HG03354 (cell line): ENCODE measurements around the gene SOD2.
"Not testable (repeated sequence)": the region's sequence is repeated elsewhere in the genome, so short reads cannot be mapped to it uniquely, and the experiment has no call there.

Experiments
- ATAC-seq: cut with Tn5 transposase; IDR thresholded peaks from one replicate; pipeline ENCODE4 v1.9.1; 2021; ENCODE audit warnings: mild to moderate bottlenecking; ENCODE audit not compliant: unreplicated experiment, poor library complexity, severe bottlenecking

The SOD2 gene

DNA sequence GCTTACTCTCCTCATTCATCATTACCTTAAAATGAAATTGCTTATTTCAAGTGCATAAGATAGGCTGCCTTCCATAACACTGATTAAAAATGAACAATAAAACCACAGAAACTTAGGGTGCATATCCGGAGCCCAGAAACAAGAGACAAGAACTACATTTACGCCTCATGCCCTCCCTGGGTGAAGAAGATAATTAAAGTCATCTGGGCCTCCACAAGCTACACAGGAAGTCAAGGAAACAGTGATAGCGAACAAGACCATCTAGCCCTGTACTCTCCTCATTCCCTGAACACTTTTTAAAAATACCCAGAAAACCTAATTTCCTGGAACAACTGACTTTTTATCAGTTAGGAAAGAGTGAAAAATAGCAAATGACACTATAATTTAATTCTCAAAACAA lies 6.3 kb downstream of the SOD2 start:
- no peak for ATAC-seq

DNA sequence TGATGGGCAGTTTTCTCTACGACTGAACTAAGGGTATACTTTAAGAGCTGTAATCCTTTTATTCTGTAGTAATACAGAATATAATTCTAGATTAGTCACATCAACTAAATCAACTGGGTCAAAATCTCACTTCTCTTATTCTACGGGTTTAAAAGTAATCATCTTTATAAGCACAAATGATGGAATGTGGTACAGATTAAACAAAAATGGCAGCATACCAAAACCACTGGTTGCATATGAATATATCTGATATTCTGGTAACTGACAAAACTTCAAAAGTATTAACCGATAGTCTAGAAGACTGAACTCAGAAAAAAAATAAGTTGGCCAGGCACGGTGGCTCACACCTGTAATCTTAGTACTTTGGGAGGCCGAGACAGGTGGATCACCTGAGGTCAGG lies 7.0 kb downstream of the SOD2 start:
- ATAC-seq = no peak

DNA sequence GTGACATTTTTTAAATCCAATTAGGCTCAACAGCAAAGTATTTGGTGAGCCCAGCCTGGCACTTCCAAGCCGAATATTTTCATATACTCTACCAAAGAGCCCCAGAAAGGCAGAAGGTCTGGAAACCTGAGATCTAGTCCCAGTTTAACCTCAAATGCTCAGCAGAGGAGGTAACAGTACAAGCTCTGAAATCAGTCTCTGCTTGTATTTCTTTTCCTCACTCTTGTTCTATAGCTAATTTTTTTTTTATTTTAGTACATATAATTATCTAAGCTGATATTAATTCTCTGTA lies 9.1 kb downstream of the SOD2 start:
- no peak for ATAC-seq

DNA sequence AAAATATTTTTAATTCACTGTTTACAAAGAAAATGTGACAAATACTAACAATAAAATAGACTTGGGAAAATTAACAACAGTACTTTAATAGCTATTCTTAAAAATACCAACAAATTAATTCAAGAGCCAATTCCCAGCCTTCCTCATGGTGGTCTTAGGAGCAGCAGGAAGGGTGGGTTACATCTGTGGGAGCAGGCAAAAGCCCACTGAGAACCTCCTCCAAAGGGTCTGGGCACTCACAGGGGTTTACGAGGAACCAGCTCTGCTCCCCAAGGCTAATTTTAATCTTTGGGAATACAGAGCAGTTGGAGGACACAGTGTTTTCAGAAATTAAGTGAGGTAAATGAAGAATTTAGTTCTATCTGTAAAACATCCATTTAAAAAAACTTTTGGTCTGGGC lies 10.2 kb downstream of the SOD2 start:
- ATAC-seq = no peak

DNA sequence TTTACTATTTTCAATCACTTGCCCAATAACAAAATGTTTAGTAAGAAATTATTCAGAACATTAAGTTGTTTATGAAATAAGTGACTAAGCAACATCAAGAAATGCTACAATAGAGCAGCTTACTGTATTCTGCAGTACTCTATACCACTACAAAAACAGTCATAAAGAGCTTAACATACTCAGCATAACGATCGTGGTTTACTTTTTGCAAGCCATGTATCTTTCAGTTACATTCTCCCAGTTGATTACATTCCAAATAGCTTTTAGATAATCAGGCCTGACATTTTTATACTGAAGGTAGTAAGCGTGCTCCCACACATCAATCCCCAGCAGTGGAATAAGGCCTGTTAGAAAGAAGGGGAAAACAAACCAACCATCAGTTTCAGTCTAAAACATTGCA lies 10.7 kb downstream of the SOD2 start:
- ATAC-seq = no peak

DNA sequence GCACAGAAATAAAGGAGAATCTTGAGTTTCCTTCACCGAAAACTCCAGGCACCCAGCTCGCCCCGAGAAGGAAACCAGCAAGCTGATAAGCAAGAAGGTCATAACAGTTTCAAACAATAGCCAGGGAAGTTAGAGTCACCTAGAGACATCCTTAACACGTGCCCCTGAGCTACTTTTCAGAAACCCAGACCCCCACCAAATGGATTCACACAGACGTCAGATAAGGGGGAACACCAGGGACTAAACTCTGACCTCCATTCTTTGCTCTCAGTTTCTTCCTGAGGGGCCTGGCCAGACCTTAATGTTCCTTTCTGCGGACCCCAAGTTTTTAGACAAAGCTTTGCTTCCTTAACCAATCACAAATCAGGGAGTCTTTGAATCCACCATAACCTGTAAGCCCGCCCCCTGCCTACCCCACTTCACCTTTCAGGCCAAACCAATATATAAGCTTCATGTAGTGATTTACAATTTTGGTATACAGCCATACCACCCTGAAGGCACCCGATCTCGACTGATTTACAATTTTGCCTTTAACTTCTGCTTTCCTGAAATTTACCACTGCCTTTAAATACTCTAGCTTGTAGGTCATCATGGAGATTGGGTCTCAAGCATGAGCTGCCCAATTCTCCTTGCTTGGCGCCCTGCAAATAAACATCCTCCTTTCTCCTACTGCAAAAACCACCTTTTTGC lies 11.7 kb downstream of the SOD2 start:
- no peak for ATAC-seq

DNA sequence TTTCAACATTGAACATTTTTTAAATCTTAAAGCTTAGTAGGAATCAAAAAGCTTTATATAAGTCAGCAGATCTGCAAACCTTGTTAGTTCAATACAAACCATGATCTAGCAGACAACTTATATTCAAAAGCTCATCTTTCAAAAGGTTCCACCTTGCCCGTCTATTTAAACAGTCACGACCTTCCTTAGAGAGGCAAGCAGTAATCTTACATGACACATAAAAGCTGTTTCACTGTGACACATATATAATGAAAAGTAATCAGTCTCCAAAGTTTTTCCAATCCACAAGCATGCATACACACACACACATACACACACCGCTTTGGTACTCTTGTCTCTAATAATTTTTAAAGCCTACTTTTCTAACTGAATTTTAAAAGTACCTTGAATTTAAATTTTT lies 12.9 kb downstream of the SOD2 start:
- ATAC-seq = no peak

DNA sequence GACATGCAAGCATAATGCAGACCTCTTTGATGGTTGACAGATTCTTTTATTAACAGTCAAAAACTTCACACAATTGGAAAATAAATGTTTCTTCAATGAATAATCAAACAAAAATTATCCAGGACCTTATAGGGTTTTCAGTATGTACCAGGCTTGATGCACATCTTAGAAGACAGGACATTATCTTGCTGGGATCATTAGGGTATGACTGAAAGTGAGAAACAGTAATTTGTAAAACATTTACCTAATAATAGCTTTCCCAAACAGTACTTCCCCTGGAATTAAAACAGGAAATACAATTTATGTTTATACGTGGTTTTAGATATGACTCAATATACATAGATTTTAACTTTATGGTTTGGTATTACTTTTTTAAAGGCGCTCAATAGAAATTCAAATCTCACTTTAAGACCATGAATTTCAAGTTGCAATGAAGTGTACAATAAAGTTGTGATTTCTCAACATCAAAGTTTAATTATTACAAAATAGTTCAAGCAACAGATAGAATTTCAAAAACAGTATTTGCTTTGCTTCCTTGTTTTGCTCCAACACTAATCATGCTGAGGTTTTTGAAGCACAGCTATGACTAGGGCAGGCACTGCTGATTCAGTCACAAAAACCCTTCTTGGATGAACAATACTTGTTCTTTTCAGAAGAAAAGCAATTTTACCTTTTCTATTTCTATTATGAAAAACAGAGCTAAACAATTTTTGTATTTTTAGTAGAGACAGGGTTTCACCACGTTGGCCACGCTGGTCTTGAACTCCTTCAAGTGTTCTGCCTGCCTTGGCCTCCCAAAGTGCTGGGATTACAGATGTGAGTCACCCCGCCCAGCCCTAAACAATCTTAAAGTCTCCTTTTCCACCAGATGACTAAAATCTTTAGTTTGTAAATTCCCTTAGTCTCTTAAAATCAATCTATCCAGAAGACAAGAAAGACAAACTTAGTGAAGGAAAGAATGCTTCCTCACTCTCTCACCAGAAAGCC lies 13.7 kb downstream of the SOD2 start:
- peak; percentile 51 for ATAC-seq

DNA sequence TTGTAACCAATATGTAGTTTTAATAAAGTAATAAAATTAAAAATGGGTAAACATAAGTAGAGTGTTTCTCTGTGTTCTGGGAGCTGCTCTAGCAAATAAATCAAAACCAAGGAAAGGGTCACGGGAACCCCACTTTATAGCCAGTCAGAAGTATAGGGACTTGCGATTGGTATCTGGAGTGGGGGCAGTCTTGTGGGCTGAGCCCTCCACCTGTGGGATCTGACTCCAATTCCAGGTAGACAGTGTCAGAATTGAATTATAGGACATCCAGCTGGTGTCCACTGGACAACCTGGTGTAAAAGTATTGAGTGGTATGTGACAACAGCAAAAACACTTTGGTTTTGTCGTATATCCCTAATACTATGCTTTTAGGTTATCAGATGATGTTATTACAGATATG lies 14.5 kb downstream of the SOD2 start:
- no peak for ATAC-seq

DNA sequence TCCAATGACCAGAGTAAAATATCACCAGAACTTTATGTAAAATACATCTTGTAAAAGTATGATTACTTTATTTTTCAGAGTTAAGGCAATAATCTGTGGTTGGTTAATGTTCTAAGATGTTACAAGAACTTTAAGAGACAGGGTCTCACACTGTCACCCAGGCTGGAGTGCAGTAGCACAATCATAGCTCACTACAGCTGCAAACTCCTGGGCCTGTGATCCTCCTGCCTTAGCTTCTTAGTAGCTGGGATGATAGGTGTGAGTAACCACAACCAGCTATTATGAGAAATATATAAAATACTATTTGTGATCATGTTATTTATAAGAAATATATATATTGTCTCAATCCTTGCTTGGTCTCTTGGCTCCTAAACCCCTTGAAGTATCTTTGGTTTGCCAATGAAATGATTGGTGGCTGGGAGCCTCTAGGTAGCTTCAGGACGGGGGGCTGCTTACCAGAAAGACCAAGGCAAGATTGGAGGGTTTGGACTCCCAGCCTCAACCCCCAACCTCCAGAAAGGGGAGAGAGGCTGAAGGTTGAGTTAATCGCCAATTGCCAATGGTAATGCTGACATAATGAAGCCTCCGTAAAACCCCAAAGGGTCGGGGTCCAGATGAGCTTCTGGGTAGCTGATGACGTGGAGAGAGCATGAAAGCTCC lies 15.4 kb downstream of the SOD2 start:
- no peak for ATAC-seq

DNA sequence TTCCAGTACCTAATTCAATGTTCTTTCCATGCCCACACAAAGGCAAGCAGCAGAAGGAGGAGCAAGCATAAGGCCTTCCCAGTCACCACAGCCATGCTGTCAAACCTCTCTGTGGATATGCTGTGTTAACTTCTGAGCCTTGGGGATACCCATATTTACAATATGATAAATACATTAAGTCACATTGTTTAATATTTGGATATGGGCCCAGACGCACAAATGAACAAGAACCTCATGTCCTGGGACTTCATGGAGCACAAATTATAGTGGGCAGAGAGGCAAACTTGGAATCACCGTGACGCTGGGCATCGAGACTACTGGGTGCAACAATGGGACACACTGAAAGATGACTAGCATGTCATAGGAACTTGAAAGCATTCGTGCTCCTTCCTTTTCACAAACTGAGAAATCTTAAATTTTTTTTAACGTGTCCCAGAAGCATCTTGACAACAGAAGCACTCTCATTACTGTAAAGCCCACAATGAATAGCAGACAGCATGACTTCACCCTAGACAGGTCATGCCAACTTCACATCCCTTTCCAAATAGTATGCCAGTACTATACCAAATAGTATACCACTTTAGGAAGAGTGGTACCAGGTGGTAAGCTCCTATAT lies 16.0 kb downstream of the SOD2 start:
- no peak for ATAC-seq

DNA sequence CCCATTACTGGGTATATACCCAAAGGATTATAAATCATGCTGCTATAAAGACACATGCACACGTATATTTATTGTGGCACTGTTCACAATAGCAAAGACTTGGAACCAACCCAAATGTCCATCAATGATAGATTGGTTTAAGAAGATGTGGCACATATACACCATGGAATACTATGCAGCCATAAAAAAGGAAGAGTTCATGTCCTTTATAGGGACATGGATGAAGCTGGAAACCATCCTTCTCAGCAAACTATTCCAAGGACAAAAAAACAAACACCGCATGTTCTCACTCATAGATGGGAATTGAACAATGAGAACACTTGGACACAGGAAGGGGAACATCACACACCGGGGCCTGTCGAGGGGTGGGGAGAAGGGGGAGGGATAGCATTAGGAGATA lies 16.8 kb downstream of the SOD2 start:
- not testable (repeated sequence) for ATAC-seq

DNA sequence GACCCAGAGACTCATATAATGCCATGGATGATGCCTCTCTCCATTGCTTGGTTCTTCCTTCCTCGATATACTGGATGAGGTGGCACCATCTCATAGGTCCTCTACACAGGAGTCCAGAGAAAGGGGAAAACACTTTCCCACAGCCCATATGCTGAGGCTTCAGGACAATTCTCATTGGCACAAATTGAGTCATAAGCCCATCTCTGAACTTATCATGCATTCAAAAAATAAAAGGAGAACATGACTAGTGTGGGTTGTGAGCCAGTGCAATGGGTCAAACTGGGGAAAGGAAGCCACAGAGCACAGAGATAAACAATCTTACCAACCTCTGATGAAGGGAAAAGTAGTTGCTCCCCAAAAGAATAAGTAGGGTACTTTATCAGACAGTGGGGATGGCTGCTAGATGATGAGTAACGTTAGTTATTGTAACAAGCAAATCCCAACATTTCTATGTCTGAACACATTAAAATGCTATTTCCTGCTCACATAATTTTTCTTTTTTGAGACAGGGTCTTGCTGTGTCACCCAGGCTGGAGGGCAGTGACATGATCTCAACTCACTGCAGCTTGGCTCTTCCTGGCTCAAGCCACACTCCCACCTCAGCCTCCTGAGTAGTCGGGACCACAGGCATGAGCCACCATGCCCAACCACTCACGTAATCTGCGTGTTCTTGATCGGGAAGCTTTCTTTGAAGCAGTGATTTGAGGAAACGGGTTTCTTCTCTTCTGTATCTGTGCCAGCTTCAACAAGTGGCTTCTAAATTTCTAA lies 27.0 kb downstream of the SOD2 start:
- no peak for ATAC-seq

DNA sequence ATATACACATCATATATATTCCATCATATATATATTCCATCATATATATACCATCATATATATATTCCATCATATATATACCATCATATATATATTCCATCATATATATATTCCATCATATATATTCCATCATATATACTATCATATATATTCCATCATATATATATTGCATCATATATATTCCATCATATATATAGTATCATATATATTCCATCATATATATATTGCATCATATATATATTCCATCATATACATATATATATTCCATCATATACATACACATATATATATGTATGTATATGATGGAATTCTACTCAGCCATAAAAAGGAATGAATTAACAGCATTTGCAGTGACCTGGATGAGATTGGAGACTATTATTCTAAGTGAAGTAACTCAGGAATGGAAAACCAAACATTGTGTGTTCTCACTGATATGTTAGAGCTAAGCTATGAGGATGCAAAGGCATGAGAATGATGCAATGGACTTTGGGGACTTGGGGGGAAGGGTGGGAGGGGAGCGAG lies 29.6 kb downstream of the SOD2 start:
- ATAC-seq = not testable (repeated sequence)

DNA sequence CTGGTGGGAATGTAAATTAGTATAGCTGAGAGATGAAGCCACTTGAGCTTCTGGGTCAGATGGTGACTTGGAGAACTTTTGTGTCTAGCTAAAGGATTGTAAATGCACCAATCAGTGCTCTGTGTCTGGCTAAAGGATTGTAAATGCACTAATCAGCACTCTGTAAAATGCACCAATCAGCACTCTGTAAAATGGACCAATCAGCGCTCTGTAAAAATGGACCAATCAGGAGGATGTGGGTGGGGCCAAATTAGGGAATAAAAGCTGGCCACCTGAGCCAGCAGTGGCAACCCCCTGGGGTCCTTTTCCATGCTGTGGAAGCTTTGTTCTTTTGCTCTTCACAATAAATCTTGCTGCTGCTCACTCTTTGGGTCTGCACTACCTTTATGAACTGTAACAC lies 31.1 kb downstream of the SOD2 start:
- ATAC-seq = not testable (repeated sequence)

DNA sequence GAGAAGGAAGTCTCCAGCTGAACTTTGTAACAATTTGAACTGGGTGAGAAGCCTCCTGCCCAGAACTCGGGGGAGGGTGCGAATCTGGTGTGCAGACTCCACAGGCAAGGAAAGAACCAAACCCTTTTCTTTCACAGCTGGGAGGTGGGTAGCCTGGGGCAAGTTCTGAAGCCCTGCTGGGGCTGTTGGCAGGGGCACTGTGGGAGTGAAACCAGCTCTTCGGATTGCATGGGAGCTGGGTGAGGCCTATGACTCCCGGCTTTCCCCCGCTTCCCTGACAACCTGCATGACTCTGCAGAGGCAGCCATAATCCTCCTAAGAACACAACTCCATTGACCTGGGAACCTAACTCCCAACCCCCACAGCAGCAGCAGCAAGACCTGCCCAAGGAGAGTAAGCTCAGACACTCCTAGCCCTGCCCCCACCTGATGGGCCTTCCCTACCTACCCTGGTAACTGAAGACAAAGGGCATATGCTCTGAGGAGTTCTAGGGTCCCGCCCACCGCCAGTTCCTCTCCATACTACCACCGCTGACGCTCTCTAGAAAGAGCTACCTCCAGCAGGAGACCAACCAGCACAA lies 37.5 kb downstream of the SOD2 start:
- no peak for ATAC-seq

DNA sequence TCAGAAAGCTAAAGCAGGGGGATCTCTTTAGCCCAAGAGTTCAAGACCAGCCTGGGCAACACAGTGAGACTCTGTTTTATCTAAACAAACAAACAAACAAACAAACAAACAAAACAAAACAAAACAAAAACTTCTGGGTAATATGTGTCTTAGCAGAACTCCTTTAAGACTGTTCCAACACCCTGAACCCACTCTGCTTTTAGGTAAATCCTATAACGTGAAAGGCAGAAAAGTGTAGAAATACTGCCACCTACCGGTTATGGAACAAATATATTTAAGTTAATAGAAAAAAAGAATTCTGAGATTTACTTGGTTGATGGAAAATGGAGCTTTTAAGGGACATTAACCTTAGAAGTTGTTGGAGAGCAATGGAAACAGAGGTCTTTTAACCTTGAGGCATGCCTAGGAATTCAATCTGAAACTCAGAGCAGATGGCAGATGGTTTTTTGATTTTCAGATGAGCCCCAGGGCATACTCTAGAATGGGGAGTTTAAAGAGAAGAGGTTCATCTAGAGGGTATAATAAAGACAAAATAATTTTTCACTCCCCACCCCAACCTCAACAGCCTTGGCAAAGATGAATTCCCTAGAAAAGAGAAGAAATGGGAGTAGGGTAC lies 38.5 kb downstream of the SOD2 start:
- no peak for ATAC-seq

DNA sequence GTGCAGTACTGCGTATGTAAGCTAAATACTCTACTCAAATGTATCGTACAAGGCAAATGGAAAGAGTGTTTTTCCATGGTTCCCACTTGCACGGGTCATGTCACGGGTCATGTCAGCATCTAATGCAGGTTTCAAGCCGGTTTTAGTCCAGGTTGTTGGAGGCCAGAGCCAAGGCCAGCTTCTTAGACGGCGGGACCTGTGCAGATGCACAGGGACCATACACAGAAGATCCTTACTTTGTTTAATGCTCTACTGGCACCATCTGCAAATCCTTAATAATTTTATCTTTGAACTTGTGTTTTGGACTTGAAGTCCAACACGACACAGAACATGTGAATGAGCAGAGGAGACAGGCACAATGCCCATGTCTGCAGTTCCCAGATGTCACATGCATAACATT lies 42.7 kb downstream of the SOD2 start:
- ATAC-seq = no peak

DNA sequence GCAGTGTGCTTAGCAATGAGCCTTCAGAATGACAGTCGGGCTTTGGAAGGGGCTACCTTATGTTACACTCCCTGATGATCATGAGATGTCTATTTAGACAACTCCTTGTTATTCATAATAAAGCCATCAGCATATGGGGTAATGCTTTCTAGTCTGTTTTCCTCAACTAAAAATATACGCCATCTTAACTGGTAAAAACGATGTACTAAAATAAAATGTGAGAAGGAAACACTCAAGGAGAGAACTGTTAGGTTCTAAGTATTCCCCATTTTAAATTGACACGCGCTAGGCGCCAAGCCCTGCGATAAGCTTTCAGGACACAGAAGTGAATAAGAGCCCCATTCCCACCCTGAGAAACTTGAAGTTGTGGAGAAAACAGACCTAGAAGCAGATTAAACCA lies 43.6 kb downstream of the SOD2 start:
- no peak for ATAC-seq
